Measurements from ENCODE around the gene CDK16.
"Not testable (repeated sequence)": the region's sequence is repeated elsewhere in the genome, so short reads cannot be mapped to it uniquely, and the experiment has no call there.

The CDK16 gene

GRCh38 chrX:47242321-47242720, 23.8 kb downstream of the CDK16 start:
- H3K27me3 ChIP-seq (ENCODE audit: control insufficient read depth, insufficient read depth, low read length), result no peaks in the 10 kb centered on the region
- H3K4me3 ChIP-seq (ENCODE audit: low read depth, low read length), result no peak overlapping the region
- no peak overlapping the region for H3K27ac ChIP-seq (ENCODE audit: low read depth, low read length)
- no peaks in the 10 kb centered on the region for H3K4me1 ChIP-seq (ENCODE audit: control insufficient read depth, insufficient read depth, low read length)
- H3K36me3 ChIP-seq (ENCODE audit: control insufficient read depth, insufficient read depth, low read length), result peaks cover 78% of the 10 kb centered on the region
- H3K9ac ChIP-seq (ENCODE audit: low read depth, low read length), result no peak overlapping the region
- H3K9me3 ChIP-seq (ENCODE audit: control insufficient read depth, insufficient read depth, low read length), result no peaks in the 10 kb centered on the region

DNA sequence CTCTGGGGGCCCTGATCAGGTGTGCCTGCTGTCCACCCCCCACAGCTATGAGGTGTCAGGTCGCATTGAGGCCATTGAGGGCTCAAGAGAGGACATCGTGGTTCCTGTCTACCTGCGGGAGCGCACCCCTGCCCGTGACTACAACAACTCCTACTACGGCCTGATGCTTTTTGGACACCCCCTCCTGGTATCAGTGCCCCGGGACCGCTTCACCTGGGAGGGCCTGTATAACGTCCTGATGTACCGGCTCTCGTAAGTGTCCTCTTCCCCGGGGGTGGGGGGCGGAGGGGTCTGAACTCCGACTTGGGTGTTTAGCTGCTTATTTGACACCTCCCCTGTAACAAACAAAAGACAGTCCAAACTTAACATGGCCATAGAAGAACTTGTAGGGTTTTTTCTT, 24.9 kb downstream of the CDK16 start:
- H3K9ac ChIP-seq (ENCODE audit: low read depth, low read length), result no peak overlapping the region
- H3K27ac ChIP-seq (ENCODE audit: low read depth, low read length), result no peak overlapping the region
- H3K36me3 ChIP-seq (ENCODE audit: control insufficient read depth, insufficient read depth, low read length), result peaks cover 87% of the 10 kb centered on the region
- H3K27me3 ChIP-seq (ENCODE audit: control insufficient read depth, insufficient read depth, low read length), result no peaks in the 10 kb centered on the region
- no peak overlapping the region for H3K4me3 ChIP-seq (ENCODE audit: low read depth, low read length)
- no peaks in the 10 kb centered on the region for H3K9me3 ChIP-seq (ENCODE audit: control insufficient read depth, insufficient read depth, low read length)
- H3K4me1 ChIP-seq (ENCODE audit: control insufficient read depth, insufficient read depth, low read length), result no peaks in the 10 kb centered on the region

- H3K4me3 ChIP-seq (ENCODE audit: low read depth, low read length), result no peak overlapping the region
- peaks cover 81% of the 10 kb centered on the region for H3K36me3 ChIP-seq (ENCODE audit: control insufficient read depth, insufficient read depth, low read length)
These were observed 26.2 kb downstream of the CDK16 start for GRCh38 chrX:47244676-47245075.

GRCh38 chrX:47245156-47245555, 26.7 kb downstream of the CDK16 start:
- Histone ChIP-seq H3K9me3 (ENCODE audit: control insufficient read depth, insufficient read depth, low read length) (no peaks in the 10 kb centered on the region), H3K36me3 (ENCODE audit: control insufficient read depth, insufficient read depth, low read length) (peaks cover 77% of the 10 kb centered on the region)

More at GRCh38 chrX:47244676-47245075, 26.2 kb downstream of the CDK16 start:
- Histone ChIP-seq H3K9me3 (ENCODE audit: control insufficient read depth, insufficient read depth, low read length) (no peaks in the 10 kb centered on the region), H3K27me3 (ENCODE audit: control insufficient read depth, insufficient read depth, low read length) (no peaks in the 10 kb centered on the region), H3K9ac (ENCODE audit: low read depth, low read length) (no peak overlapping the region), H3K27ac (ENCODE audit: low read depth, low read length) (no peak overlapping the region), H3K4me1 (ENCODE audit: control insufficient read depth, insufficient read depth, low read length) (no peaks in the 10 kb centered on the region)

GRCh38 chrX:47247206-47247998, 28.9 kb downstream of the CDK16 start:
- Histone ChIP-seq H3K9ac (ENCODE audit: low read depth, low read length) (no peak overlapping the region), H3K27ac (ENCODE audit: low read depth, low read length) (no peak overlapping the region), H3K9me3 (ENCODE audit: control insufficient read depth, insufficient read depth, low read length) (no peaks in the 10 kb centered on the region), H3K4me3 (ENCODE audit: low read depth, low read length) (no peak overlapping the region), H3K36me3 (ENCODE audit: control insufficient read depth, insufficient read depth, low read length) (peaks cover 54% of the 10 kb centered on the region), H3K4me1 (ENCODE audit: control insufficient read depth, insufficient read depth, low read length) (no peaks in the 10 kb centered on the region), H3K27me3 (ENCODE audit: control insufficient read depth, insufficient read depth, low read length) (no peaks in the 10 kb centered on the region)

More at GRCh38 chrX:47245156-47245555, 26.7 kb downstream of the CDK16 start:
- no peak overlapping the region for H3K4me3 ChIP-seq (ENCODE audit: low read depth, low read length)
- H3K9ac ChIP-seq (ENCODE audit: low read depth, low read length), result no peak overlapping the region
- no peaks in the 10 kb centered on the region for H3K27me3 ChIP-seq (ENCODE audit: control insufficient read depth, insufficient read depth, low read length)
- H3K27ac ChIP-seq (ENCODE audit: low read depth, low read length), result no peak overlapping the region
- H3K4me1 ChIP-seq (ENCODE audit: control insufficient read depth, insufficient read depth, low read length), result no peaks in the 10 kb centered on the region

DNA sequence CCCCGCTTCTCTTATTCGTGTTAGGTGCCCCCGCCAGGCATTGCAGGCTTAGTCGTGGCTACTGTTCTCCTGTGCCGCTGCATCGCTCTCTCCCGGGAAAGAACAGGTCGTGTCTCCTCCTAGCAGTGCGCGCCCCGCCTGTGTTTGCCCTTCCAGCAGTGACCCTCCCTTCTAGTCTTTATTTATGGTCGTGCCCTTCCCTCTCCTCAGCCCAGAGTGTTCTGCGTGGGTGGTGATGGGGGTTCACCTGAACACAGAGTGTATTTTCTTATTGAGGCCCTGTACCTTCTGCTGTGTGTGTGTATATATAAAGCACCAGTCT, 29.5 kb downstream of the CDK16 start:
- no peak overlapping the region for H3K27ac ChIP-seq (ENCODE audit: low read depth, low read length)
- H3K9me3 ChIP-seq (ENCODE audit: control insufficient read depth, insufficient read depth, low read length), result no peaks in the 10 kb centered on the region
- H3K4me3 ChIP-seq (ENCODE audit: low read depth, low read length), result no peak overlapping the region
- H3K27me3 ChIP-seq (ENCODE audit: control insufficient read depth, insufficient read depth, low read length), result no peaks in the 10 kb centered on the region
- H3K9ac ChIP-seq (ENCODE audit: low read depth, low read length), result no peak overlapping the region
- peaks cover 50% of the 10 kb centered on the region for H3K36me3 ChIP-seq (ENCODE audit: control insufficient read depth, insufficient read depth, low read length)
- no peaks in the 10 kb centered on the region for H3K4me1 ChIP-seq (ENCODE audit: control insufficient read depth, insufficient read depth, low read length)

DNA sequence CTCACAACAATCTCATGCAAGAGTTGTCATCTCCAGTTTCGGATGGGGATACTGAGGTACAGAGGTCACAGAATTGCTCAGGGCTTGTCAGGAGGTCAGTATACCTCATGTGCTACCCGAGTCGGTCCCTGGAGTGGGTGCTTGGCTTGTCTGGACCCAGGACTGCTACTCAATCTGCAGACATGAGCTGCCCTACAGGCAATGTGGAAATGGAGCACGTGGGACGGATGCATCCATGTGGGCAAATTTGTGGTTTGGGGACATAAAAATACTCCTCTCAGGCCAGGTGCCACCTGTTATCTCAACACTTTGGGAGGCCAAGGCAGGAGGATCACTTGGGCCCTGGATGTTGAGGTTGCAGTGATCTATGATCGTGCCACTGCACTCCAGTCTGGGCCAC, 30.1 kb downstream of the CDK16 start:
- Histone ChIP-seq H3K4me1 (ENCODE audit: control insufficient read depth, insufficient read depth, low read length) (no peaks in the 10 kb centered on the region), H3K27me3 (ENCODE audit: control insufficient read depth, insufficient read depth, low read length) (no peaks in the 10 kb centered on the region), H3K36me3 (ENCODE audit: control insufficient read depth, insufficient read depth, low read length) (peaks cover 45% of the 10 kb centered on the region), H3K9me3 (ENCODE audit: control insufficient read depth, insufficient read depth, low read length) (no peaks in the 10 kb centered on the region), H3K27ac (ENCODE audit: low read depth, low read length) (no peak overlapping the region), H3K4me3 (ENCODE audit: low read depth, low read length) (no peak overlapping the region), H3K9ac (ENCODE audit: low read depth, low read length) (no peak overlapping the region)

DNA sequence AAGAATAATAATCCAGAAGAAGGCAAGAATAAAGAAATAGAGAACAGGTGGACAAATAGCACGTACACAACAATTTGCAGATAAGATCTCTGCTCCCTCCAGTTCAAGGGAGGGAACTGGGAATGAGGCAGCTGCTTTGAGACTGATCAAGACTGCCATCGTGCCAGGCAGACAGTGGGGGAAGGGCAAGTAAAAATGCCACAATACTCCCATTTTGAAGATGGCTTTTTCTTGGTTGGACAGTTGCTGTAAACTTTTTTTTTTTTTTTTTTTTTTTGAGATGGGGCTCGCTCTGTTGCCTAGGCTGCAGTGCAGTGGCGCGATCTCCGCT, 31.5 kb downstream of the CDK16 start:
- no peak overlapping the region for H3K4me3 ChIP-seq (ENCODE audit: low read depth, low read length)
- H3K36me3 ChIP-seq (ENCODE audit: control insufficient read depth, insufficient read depth, low read length), result peaks cover 31% of the 10 kb centered on the region
- no peaks in the 10 kb centered on the region for H3K9me3 ChIP-seq (ENCODE audit: control insufficient read depth, insufficient read depth, low read length)
- H3K27ac ChIP-seq (ENCODE audit: low read depth, low read length), result no peak overlapping the region
- no peaks in the 10 kb centered on the region for H3K4me1 ChIP-seq (ENCODE audit: control insufficient read depth, insufficient read depth, low read length)
- no peaks in the 10 kb centered on the region for H3K27me3 ChIP-seq (ENCODE audit: control insufficient read depth, insufficient read depth, low read length)
- no peak overlapping the region for H3K9ac ChIP-seq (ENCODE audit: low read depth, low read length)

GRCh38 chrX:47257620-47258019, 39.1 kb downstream of the CDK16 start:
- H3K4me3 ChIP-seq (ENCODE audit: low read depth, low read length); H3K27me3 ChIP-seq (ENCODE audit: control insufficient read depth, insufficient read depth, low read length); H3K9ac ChIP-seq (ENCODE audit: low read depth, low read length); H3K27ac ChIP-seq (ENCODE audit: low read depth, low read length); H3K4me1 ChIP-seq (ENCODE audit: control insufficient read depth, insufficient read depth, low read length); H3K36me3 ChIP-seq (ENCODE audit: control insufficient read depth, insufficient read depth, low read length); H3K9me3 ChIP-seq (ENCODE audit: control insufficient read depth, insufficient read depth, low read length): not testable (repeated sequence)

GRCh38 chrX:47264483-47265173, 46.1 kb downstream of the CDK16 start:
- no peaks in the 10 kb centered on the region for H3K27me3 ChIP-seq (ENCODE audit: control insufficient read depth, insufficient read depth, low read length)

GRCh38 chrX:47266643-47267042, 48.2 kb downstream of the CDK16 start:
- Histone ChIP-seq H3K27ac (ENCODE audit: low read depth, low read length) (peak overlapping the region; percentile 28), H3K9ac (ENCODE audit: low read depth, low read length) (no peak overlapping the region), H3K4me1 (ENCODE audit: control insufficient read depth, insufficient read depth, low read length) (no peaks in the 10 kb centered on the region), H3K27me3 (ENCODE audit: control insufficient read depth, insufficient read depth, low read length) (no peaks in the 10 kb centered on the region), H3K4me3 (ENCODE audit: low read depth, low read length) (no peak overlapping the region), H3K9me3 (ENCODE audit: control insufficient read depth, insufficient read depth, low read length) (no peaks in the 10 kb centered on the region), H3K36me3 (ENCODE audit: control insufficient read depth, insufficient read depth, low read length) (no peaks in the 10 kb centered on the region)

More at GRCh38 chrX:47264483-47265173, 46.1 kb downstream of the CDK16 start:
- H3K36me3 ChIP-seq (ENCODE audit: control insufficient read depth, insufficient read depth, low read length), result no peaks in the 10 kb centered on the region
- H3K4me3 ChIP-seq (ENCODE audit: low read depth, low read length), result no peak overlapping the region
- H3K4me1 ChIP-seq (ENCODE audit: control insufficient read depth, insufficient read depth, low read length), result no peaks in the 10 kb centered on the region
- H3K27ac ChIP-seq (ENCODE audit: low read depth, low read length), result peak overlapping the region; percentile 49
- H3K9ac ChIP-seq (ENCODE audit: low read depth, low read length), result no peak overlapping the region
- H3K9me3 ChIP-seq (ENCODE audit: control insufficient read depth, insufficient read depth, low read length), result no peaks in the 10 kb centered on the region
